Neural progenitor cell (in vitro differentiated cells): ENCODE data around the gene CHST9.

Source experiments
- EZH2 ChIP-seq: fragments of 200-600 bp; sonication (generic); IDR thresholded peaks from 2 replicates; pipeline ENCODE4 v1.6.1; 2017; ENCODE audit warnings: antibody characterized with exemption, mild to moderate bottlenecking, moderate library complexity
- TF ChIP-seq, protein P1 (sequence below): fragments of 200-600 bp; sonication (generic); IDR thresholded peaks from 2 replicates; pipeline ENCODE4 v1.5.1; 2017; ENCODE audit warnings: antibody characterized with exemption, mild to moderate bottlenecking

DNA sequence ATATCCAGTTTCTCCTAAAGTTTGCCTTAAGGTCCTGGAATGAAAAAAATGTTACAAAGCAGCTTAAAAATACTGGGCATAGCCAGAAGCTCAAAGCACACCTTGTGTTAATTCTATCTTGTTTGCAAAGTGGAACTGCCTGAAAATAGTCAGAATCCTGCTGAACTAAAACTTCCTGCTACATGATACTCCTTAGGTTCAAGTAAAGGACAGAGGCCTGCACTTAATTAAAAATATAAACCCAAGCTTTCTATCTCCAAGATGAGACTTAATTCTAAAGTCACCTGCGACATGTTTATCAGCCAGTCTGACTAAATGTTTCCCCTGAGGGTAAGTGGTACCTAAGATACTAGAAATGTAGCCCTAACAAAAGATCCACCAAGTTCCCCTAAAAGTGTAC lies 103.4 kb downstream of the CHST9 start:
- TF ChIP-seq, protein P1, sequence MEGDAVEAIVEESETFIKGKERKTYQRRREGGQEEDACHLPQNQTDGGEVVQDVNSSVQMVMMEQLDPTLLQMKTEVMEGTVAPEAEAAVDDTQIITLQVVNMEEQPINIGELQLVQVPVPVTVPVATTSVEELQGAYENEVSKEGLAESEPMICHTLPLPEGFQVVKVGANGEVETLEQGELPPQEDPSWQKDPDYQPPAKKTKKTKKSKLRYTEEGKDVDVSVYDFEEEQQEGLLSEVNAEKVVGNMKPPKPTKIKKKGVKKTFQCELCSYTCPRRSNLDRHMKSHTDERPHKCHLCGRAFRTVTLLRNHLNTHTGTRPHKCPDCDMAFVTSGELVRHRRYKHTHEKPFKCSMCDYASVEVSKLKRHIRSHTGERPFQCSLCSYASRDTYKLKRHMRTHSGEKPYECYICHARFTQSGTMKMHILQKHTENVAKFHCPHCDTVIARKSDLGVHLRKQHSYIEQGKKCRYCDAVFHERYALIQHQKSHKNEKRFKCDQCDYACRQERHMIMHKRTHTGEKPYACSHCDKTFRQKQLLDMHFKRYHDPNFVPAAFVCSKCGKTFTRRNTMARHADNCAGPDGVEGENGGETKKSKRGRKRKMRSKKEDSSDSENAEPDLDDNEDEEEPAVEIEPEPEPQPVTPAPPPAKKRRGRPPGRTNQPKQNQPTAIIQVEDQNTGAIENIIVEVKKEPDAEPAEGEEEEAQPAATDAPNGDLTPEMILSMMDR, result no peak
- no peak for TF ChIP-seq EZH2
